ENCODE data around the gene EFL1.

The EFL1 gene

GRCh38 chr15:82136120-82136519 is 126.4 kb downstream of the EFL1 start (continued):
- TF ChIP-seq PRDM10 (tag by site-specific recombination; IDR thresholded peaks at IDR 0.05) (no peak), ZNF280C (tag by site-specific recombination; IDR thresholded peaks at IDR 0.05) (no peak), ZNF155 (tag by site-specific recombination; IDR thresholded peaks at IDR 0.05) (no peak), KLF8 (tag by site-specific recombination; IDR thresholded peaks at IDR 0.05) (no peak)

GRCh38 chr15:82135638-82136037 is 126.9 kb downstream of the EFL1 start:
- no peaks in the 10 kb centered on the region for H3K9me3 ChIP-seq (ENCODE audit: control insufficient read depth, insufficient read depth, low read depth, low read length)
- POLR2A ChIA-PET = no interaction called here
- CTCF ChIA-PET = interaction anchor here (1.2 kb wide), 1 partner anchor 27 kb away, joined by 3 read pairs; no protein-coding TSS in a partner anchor

More at GRCh38 chr15:82135638-82136037, 126.9 kb downstream of the EFL1 start:
- H3K36me3 ChIP-seq (ENCODE audit: control insufficient read depth in 2 of 2, insufficient read depth in 1 of 2, low read length in 2 of 2) = peaks cover 20 to 42% of the 10 kb centered on the region in 2 experiments
- H3K4me1 ChIP-seq (ENCODE audit: control insufficient read depth, insufficient read depth, low read length) = no peaks in the 10 kb centered on the region
- TF ChIP-seq MZF1 (tag by site-specific recombination; IDR thresholded peaks at IDR 0.05; ENCODE audit: borderline replicate concordance) (no peak), KLF16 (tag by site-specific recombination; IDR thresholded peaks at IDR 0.05) (no peak), ZNF837 (tag by site-specific recombination; IDR thresholded peaks at IDR 0.05) (no peak), ELK4 (IDR thresholded peaks at IDR 0.05; ENCODE audit: borderline replicate concordance, low read depth, low read length) (no peak), ZNF16 (tag by site-specific recombination; IDR thresholded peaks at IDR 0.05; ENCODE audit: low read depth) (no peak), PRDM4 (tag by site-specific recombination; IDR thresholded peaks at IDR 0.05) (no peak), MEIS1 (CRISPR knock-in tag; IDR thresholded peaks at IDR 0.05; ENCODE audit: borderline replicate concordance) (no peak), OSR2 (tag by site-specific recombination; IDR thresholded peaks at IDR 0.05) (no peak), ZNF544 (tag by site-specific recombination; IDR thresholded peaks at IDR 0.05) (no peak), ZNF843 (tag by site-specific recombination; IDR thresholded peaks at IDR 0.05) (no peak), TSHZ1 (tag by site-specific recombination; IDR thresholded peaks at IDR 0.05; ENCODE audit: borderline replicate concordance) (no peak), ZBTB26 (tag by site-specific recombination; optimal IDR thresholded peaks at IDR 0.05) (no peak), ZNF624 (tag by site-specific recombination; IDR thresholded peaks at IDR 0.05) (no peak), ZNF610 (tag by site-specific recombination; IDR thresholded peaks at IDR 0.05; ENCODE audit: borderline replicate concordance) (no peak)
- H3K4me3 ChIP-seq (ENCODE audit: low read depth, low read length) = no peak overlapping the region
- no peak overlapping the region for H3K27ac ChIP-seq (ENCODE audit: extremely low read depth, low read depth, low read length)
